ENCODE results near the gene THRA. TPM values are rescaled to one million over a fixed set of nuclear protein-coding genes. Genes with fewer than 3 reads are reported as not detected.
"Not testable (repeated sequence)": the region's sequence is repeated elsewhere in the genome, so short reads cannot be mapped to it uniquely, and the experiment has no call there.

The THRA gene
- total RNA-seq, 1 donor from 2014 or later = 46.0 TPM

DNA sequence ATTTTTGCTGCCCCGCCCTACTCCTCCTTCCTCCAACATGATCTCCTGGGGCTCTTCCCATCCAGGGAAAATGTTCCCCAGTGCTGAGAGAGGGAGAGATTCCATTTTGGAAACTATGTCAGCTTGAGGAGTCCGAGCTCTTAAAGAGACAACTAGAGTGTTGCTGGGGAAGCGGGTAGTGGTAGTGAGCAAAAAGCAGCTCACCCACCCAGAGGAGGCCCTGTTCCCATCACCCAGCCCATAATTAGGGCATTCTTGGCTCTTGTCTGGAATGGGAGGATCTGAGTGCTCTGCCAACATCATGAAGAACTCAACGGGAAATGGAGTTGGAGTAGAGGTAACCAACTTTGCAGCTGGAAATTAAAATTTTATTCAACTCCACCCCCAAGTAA lies 49.9 kb downstream of the THRA start:
- DNase-seq (ENCODE audit: low spot score) = no peak

DNA sequence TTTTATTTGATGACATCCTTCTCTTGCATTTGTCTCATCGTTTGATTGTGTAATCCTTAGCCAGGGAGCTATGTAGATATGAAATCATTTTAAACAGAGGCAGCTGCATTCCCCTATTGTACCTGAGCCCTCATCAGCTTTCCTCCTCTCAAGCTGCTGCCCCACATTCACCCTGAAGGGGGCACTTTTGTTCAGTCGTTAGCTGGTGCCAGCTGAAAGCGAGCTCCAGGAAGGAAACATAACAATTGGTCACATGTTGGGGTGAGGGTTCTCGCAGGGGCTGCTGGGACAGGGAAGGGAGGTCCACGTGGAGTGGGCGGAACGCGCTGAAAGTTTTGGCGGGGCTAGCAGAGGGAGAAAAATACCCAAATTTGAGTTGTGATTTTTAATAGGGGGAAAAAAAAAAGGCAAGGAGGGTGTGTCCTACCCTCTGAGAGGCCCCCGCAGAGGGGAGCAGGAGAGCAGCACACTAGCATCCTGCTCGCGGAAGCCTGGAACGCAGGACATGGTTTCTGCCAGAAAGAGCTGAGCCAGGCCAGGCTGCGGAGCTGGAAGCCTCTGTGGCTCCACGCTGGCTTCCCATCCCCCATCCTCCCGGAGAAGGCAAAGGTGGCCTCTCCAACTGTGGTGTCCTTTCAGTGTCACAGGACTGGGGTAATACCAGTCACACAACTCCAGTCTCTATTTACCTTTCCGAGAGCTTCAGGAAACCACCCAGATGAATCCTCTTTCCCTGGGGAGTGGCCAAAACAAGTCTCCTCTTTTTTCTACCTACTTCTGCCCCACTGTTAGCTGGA lies 50.5 kb downstream of the THRA start:
- DNase-seq (ENCODE audit: low spot score) = peak; percentile 99

DNA sequence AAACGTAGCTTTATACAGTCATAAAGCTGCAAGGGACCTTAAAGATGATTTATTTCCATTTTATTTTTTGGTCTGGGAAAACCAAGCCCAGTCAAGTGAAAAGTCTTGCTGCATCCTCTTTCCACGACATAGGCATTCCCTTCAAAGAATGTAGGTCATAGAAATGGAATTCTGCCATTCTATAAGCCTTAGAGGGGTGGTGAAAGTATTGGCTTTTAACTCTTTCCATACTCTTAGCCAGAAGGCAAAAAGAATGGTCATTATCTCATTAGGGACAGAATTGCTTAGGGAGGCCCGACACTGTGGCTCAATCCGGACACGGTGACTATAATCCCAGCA lies 51.1 kb downstream of the THRA start:
- DNase-seq (ENCODE audit: low spot score) = peak; percentile 86

DNA sequence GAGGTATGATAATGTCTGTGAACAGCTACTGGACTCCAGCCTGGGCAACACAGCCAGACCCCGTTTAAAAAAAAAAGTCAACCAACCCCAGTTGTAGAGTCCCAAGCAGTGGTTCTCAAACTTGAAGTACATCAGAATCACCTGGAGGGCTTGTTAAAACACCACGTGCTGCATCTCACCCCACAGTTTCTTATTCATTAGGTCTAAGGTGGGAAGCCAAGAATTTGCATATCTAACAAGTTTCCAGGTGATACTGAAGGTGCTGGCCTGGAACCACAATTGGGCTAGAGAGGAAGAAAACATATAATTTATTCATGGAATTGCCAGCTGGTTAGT lies 52.3 kb downstream of the THRA start:
- no peak for DNase-seq (ENCODE audit: low spot score)

DNA sequence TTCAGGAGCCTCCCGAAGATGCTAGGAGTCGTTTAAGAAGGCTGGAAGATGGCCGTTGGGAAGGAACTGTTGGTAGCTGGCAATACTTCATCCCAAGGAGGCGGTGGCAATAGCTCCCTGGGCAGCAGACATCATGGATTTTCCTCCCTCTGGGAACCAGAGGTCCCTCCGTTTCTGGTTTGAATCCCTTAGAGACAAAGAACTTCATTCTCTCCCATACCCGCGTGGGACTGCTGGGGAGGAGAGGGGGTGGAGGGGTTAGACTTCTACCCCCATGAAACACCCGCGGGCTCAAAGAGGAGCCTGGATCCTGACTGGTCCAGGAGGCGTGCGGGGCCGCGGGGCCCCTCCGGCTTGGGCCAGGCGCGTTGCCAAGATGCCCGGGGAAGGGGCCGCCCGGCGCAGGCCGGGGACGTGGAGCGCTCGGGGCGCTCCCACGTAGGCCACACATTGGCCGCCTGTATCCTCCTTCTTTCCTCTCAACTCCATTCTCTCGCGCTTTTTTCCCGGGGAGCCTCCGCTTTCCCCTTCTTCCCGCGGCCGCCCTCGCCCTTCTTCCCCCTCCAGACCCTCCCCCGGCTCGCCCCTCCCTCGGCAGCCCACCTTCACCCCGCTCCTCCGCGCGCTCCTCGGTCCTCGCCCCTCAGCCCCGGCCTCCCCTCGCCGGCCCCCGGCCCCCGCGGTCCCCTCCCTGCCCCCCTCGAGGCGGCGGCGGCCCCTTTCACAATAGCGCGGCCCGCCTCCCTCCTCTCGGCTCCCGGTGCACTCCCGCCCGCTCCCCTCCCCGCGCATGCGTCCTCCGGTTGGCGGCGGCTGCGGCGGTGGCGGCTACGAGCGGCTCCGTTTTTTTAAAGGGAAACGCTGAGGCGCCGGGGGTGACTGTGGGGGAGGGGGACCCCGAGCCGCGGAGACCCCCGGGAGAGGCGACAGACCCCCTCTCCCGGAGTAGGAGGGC lies 58.7 kb downstream of the THRA start, which contains the start of gene MSL1:
MSL1 (plus strand) TSS at position 791 of the 955 bp plus-strand sequence. CDS start 642 bp downstream, outside the sequence.
- DNase-seq (ENCODE audit: low spot score) = peak; percentile 92

DNA sequence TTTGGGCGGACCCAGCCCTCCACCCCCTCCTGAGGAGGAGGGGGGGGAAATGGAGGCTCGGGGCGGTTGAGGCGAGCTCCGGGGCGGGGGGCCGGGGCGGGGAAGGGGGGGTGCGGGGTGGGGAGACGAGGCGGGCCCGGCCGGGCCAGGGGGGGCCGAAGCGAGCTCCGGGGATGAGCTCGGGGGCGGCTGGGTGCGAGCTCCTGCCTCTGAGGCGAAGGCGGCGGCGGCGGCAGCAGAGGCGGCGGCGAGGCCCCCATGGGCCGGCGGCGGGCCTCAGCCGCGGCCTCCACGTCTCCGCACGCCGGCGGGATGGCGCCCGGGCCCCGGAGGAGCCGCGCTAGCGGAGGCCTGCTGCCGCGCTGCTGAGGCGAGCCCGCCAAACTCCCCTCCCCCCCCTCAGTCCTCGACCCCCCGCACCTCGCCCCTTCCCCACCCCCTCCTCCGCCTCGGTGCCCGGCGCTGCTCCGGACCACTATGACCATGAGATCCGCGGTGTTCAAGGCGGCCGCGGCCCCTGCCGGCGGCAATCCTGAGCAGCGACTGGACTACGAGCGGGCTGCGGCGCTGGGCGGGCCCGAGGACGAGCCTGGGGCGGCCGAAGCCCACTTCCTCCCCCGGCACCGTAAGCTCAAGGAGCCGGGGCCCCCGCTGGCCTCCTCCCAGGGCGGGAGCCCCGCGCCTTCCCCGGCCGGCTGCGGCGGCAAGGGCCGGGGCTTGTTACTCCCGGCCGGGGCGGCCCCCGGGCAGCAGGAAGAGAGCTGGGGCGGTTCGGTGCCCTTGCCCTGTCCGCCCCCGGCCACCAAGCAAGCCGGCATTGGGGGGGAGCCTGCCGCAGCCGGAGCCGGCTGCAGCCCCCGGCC lies 59.6 kb downstream of the THRA start:
- DNase-seq (ENCODE audit: low spot score) = no peak

GRCh38 chr17:40122999-40123810 lies 60.4 kb downstream of the THRA start:
- peak; percentile 72 for DNase-seq (ENCODE audit: low spot score)

- no peak for DNase-seq (ENCODE audit: low spot score)
Observed at GRCh38 chr17:40123811-40124114, 61.0 kb downstream of the THRA start.

- DNase-seq (ENCODE audit: low spot score) = peak; percentile 64
Observed at GRCh38 chr17:40124279-40125141, 61.7 kb downstream of the THRA start.

GRCh38 chr17:40129498-40129897 lies 66.7 kb downstream of the THRA start:
- no peak for DNase-seq (ENCODE audit: low spot score)

DNA sequence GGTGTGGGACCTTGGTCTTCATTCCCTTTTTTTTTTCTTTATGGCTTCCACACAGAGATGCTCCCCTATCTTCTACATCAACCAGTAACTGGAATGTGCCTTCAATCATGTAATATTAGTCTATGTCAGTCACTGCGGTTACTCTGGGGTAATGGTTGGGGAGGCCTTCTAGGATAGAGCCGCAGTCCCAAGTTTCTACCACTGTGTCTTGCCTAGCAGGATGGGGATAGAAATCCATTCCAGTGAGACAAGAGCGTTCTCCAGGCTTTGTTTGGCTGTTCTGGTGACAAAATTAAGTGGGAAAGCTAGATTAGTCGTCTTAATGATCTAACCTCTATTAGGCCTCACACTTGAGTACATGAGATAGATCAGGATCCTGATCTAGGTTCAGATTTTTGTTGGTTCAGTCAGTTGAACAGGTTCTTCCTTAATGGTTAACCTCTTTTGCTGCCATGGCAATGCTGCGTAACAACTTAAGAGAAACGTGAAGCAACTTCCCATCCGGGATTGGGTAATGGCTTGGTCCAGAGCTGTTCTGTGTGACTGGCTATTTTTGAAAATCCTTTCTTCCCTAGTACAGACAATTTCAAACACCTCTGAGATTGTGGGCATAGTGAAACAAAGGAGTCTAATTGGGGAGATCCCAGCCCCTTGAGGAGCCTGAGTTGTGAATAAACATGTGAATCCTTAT lies 67.7 kb downstream of the THRA start:
- DNase-seq (ENCODE audit: low spot score) = peak; percentile 42

- DNase-seq (ENCODE audit: low spot score) = no peak
Observed at GRCh38 chr17:40134184-40134583, 71.4 kb downstream of the THRA start.

- DNase-seq (ENCODE audit: low spot score) = no peak
Observed at GRCh38 chr17:40135817-40136216, 73.1 kb downstream of the THRA start.

- no peak for DNase-seq (ENCODE audit: low spot score)
Observed at GRCh38 chr17:40139566-40140058, 76.8 kb downstream of the THRA start.

GRCh38 chr17:40143166-40143565 lies 80.4 kb downstream of the THRA start:
- not testable (repeated sequence) for DNase-seq (ENCODE audit: low spot score)
